Measurements from ENCODE around the gene CTXN1.

CTXN1 gene

DNA sequence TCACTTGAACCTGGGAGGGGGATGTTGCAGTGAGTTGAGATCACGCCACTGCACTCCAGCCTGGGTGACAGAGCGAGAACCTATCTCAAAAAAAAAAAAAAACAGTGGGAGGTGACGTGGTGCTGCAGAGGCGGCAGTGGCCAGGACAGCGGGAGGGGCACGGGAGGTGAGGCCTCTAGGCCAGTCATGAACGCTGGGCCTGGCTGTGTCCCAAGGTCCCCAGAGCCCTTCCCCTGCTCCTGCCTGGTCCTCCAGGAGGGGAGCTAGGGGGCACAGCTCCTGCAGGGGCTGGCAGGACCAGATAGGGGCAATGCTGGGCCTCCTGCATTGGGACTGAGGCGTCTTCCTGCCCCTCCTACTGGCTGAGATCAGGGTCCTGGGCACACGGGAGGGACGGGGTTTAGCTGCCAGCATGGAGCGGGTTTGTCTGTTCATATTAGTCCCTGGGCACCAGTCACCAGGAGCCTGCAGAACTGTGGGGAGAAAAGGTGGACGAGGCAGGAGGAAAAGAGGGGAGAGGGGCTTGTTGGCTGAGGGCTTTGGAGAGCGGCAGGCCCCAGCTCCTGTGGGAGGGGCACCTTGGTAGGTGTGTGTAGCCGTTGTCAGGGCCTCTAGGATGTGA is 17.7 kb downstream of the CTXN1 start:
- TF ChIP-seq GATA2 (IDR thresholded peaks at IDR 0.05; ENCODE audit: low read depth, low read length) (no peak), GATA3 (IDR thresholded peaks at IDR 0.05; ENCODE audit: low read depth, low read length) (no peak)

DNA sequence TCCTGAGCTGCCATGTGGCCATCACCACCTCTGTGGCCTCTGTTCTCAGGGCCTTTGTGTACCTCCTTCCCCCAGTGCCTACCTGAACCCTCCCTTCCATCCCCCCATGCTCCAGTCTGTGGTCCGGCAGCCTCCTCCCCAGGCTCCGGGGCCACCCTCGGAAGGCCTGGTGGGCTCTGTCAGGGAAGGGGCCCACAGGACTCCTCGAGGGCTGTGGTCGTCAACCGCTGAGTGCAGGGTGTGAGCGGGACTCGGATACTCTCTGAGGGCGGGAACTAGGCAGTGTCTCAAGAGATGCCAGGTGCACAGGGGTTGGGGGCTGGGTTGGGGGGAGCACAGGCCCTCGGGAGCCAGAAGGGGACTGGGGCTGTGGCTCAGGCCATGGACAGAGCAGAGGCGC is 18.4 kb downstream of the CTXN1 start:
- TF ChIP-seq GATA2 (IDR thresholded peaks at IDR 0.05; ENCODE audit: low read depth, low read length), result no peak
- TF ChIP-seq GATA3 (IDR thresholded peaks at IDR 0.05; ENCODE audit: low read depth, low read length), result no peak

DNA sequence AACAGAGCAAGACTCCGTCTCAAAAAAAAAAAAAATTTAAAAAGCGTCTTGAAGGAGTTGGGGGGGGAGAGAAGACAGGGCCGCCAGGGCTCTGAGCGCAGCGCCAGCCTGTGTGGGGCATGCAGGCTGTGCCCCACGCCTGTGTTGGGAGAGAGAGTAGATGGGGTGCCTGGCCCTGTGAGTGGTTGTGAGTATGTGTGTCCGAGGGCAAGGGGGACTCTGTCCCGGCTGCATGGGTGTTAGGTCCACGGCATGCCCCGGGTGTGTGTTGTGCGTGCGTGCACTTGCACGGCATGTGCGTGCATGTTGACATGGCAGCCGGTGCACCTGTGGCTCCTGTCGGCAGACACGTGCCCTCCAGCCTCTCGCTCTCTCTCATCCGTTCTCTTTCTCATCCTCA is 18.8 kb downstream of the CTXN1 start:
- no peak for TF ChIP-seq GATA3 (IDR thresholded peaks at IDR 0.05; ENCODE audit: low read depth, low read length)
- no peak for TF ChIP-seq GATA2 (IDR thresholded peaks at IDR 0.05; ENCODE audit: low read depth, low read length)

DNA sequence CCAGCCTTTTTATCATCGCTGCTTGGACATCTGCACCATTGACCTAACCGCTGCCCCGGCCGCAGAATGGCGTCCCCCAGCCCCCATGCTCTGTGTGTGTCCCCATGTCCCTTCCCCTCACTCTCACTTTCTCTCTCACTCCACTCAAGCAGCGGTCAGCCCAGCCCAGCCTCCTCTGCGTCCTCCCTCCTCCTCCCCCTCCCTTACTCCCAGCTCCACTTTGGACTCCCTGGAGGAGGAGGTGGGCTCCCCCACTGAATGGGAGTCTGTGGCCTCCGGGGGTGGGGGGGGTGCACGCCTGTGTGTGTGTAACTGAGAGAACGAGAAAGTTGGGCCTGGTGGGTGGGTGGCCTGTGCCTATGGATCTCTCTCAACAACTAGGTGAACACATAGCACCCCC is 20.1 kb downstream of the CTXN1 start:
- TF ChIP-seq GATA2 (IDR thresholded peaks at IDR 0.05; ENCODE audit: low read depth, low read length) (no peak), GATA3 (IDR thresholded peaks at IDR 0.05; ENCODE audit: low read depth, low read length) (no peak)

DNA sequence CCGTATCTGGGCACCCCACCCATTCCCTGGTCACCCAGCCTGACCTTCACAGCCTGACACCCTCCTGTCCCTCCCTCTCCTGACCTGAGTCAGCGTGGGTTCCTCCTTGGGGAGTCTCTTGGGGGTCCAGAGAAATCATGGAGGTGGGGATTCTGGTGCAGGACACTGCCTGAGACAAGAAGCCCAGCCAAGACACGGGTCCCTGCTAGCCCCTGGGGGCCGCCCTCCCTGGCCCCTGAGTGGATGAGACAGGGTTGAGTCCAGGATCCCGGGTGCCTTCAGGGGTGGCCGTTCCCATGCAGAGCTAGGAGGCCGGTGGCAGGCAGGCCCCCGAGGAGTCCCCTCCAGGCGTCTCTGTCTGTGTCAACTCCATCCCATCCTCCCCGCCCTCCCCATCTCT is 20.7 kb downstream of the CTXN1 start:
- TF ChIP-seq GATA3 (IDR thresholded peaks at IDR 0.05; ENCODE audit: low read depth, low read length), result no peak
- TF ChIP-seq GATA2 (IDR thresholded peaks at IDR 0.05; ENCODE audit: low read depth, low read length), result no peak

DNA sequence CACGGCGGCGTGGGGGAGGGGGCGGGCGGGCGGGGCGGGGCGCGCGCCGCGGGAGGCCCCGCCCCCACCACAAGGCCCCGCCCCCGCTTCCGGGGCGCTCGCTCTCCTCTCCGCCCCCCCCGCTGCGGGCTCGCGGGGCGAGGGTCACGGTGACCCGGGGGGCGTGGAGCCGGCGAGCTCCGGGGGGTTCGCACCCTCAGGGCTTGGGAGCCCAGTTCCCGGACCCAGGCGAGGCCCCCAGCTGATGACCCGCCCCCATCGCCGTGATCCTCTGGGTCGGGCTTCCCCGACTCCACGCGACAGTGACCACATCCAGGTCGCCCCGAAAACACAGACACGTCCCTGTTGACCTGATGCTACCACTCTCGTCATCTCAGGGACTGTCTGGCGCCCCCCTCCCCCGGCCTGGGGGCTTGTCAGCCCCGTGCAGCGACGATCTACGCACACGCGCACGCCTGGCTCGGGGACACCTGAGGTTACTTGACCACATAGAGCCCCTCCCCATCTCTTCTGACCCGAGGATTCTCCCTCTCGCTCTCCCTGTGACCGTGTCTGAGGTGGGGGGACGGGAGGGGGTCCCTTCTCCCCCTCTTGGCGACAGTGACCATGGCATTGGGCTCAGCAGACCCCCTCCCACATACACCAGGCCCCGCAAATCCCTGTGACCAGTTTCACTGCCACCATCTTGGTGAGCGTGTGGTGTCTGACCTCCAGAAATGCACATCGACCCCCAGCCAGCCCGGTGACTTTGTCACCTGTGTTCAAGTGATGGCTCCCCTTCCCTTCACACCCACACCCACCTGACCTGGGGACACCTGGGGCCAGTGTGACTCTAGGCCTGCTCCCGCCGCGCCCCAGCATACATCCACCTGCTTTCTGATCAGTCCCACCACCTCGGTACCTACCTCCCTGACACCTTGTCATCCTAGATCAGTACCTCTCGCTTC is 21.6 kb downstream of the CTXN1 start:
- TF ChIP-seq GATA3 (IDR thresholded peaks at IDR 0.05; ENCODE audit: low read depth, low read length) (no peak), GATA2 (IDR thresholded peaks at IDR 0.05; ENCODE audit: low read depth, low read length) (no peak)

DNA sequence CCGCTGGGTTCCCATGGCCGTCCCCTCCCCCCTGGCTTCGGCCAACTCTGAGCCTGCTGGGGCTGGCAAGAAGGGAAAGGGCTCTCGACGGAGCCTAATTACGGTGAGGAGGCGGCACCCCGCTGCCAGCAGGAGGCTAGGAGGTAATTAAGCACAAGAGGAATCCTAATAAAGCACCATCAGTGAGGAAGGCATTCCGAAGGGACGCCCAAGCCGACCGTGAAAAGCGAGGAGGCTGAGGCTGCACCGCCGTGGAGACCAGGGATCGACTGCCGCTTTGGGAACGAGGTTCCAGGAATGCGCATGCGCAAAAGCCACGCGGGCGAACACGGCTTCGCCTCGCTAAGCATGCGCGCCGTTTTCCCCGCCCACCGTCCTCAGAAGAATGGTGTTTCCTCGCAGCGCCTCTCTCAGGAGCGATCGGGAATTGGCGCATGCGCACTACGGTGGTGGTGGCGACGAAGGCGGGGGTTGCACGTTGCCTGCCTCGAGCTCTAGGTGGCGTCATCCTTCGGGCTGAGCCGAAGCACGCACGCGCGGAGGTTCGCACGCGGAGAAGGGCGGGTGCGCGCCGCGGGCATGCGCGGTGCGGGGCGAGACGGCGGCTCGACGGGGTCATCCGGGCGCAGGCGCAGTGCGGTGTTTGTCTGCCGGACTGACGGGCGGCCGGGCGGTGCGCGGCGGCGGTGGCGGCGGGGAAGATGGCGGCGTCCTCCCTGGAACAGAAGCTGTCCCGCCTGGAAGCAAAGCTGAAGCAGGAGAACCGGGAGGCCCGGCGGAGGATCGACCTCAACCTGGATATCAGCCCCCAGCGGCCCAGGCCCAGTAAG is 22.5 kb downstream of the CTXN1 start, which contains the start of gene MAP2K7:
TSS of gene MAP2K7 (plus strand) at position 634 of the 830 bp plus-strand sequence. CDS start at position 702, 68 bp downstream.
- no peak; the same call in 1 of the 2 replicates for TF ChIP-seq GATA2 (IDR thresholded peaks at IDR 0.05; ENCODE audit: low read depth, low read length)
- no peak for TF ChIP-seq GATA3 (IDR thresholded peaks at IDR 0.05; ENCODE audit: low read depth, low read length)

DNA sequence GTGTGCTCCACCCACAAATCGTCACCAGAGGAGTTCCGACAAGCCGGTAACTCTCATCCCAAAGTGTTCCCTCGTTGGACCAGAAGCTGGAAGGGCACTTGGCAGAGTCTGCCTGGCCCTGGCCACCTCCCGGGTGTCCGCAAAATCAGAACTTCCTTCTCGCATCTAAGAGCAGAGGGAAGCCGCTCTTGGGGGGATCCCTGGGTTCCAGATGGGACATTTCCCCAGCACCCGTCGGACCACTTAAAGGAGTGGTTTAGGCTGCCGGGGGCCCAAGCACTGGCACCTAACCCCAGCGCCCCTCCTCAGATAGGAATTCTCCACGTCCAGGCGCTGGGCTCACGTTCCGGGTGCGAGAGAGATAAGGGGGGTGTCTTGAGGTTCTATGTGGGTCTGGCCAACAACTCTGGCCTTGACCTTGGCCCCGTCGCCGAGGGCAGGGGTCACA is 23.1 kb downstream of the CTXN1 start:
- no peak for TF ChIP-seq GATA3 (IDR thresholded peaks at IDR 0.05; ENCODE audit: low read depth, low read length)
- no peak for TF ChIP-seq GATA2 (IDR thresholded peaks at IDR 0.05; ENCODE audit: low read depth, low read length)

DNA sequence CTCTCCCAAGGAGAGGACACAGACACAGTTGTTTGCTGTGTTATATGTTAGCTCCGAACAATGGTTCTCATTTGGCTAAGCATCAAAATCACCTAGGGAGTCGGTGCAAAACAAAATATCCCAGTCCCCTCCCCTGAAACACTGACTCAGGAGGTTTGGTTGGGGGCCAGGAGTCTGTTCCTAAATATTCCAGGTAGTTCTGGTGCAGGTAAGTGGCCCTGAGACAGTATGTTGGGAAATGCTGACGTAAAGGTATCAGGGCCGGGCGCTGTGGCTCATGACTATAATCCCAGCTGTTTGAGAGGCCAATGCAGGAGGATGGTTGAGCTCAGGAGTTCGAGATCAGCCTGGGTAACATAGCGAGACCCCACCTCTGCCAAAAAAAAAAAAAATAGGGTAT is 24.6 kb downstream of the CTXN1 start:
- TF ChIP-seq GATA2 (IDR thresholded peaks at IDR 0.05; ENCODE audit: low read depth, low read length) (no peak), GATA3 (IDR thresholded peaks at IDR 0.05; ENCODE audit: low read depth, low read length) (no peak)

DNA sequence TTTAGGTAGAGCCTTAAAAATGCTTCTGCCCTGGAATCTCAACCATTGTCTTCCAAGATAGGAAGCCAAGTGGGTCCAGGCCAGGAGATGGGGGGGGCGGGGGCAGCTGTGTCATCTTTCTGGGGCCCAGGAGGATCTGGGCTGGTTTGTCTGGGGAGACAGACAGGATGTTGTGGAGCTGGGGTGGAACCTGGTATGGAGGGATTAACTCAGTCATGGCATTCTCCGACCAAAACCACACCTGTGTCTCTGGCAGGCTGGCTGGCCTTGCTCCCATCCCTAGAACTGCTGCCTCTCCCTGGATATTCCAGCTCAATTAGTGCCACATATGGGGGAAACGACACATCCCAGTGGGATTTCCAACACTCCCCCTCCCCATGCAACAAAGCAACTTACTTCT is 25.0 kb downstream of the CTXN1 start:
- TF ChIP-seq GATA2 (IDR thresholded peaks at IDR 0.05; ENCODE audit: low read depth, low read length) (no peak), GATA3 (IDR thresholded peaks at IDR 0.05; ENCODE audit: low read depth, low read length) (no peak)

DNA sequence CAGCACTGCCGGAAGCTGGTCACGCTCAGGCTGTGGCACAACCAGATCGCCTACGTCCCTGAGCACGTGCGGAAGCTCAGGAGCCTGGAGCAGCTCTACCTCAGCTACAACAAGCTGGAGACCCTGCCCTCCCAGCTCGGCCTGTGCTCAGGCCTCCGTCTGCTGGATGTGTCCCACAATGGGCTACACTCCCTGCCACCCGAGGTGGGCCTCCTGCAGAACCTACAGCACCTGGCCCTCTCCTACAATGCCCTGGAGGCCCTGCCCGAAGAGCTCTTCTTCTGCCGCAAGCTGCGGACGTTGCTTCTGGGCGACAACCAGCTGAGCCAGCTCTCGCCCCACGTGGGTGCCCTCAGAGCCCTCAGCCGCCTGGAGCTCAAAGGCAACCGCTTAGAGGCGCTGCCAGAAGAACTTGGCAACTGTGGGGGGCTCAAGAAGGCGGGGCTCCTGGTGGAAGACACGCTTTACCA is 25.5 kb downstream of the CTXN1 start:
- TF ChIP-seq GATA3 (IDR thresholded peaks at IDR 0.05; ENCODE audit: low read depth, low read length), result no peak
- no peak for TF ChIP-seq GATA2 (IDR thresholded peaks at IDR 0.05; ENCODE audit: low read depth, low read length)

DNA sequence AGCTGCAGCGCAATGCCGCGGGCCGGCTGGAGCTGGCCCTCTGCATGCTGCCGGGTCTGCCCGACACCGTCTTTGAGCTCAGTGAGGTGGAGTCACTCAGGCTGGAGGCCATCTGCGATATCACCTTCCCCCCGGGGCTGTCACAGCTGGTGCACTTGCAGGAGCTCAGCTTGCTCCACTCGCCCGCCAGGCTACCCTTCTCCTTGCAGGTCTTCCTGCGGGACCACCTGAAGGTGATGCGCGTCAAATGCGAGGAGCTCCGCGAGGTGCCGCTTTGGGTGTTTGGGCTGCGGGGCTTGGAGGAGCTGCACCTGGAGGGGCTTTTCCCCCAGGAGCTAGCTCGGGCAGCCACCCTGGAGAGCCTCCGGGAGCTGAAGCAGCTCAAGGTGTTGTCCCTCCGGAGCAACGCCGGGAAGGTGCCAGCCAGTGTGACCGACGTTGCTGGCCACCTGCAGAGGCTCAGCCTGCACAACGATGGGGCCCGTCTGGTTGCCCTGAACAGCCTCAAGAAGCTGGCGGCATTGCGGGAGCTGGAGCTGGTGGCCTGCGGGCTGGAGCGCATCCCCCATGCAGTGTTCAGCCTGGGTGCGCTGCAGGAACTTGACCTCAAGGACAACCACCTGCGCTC is 26.1 kb downstream of the CTXN1 start:
- TF ChIP-seq GATA2 (IDR thresholded peaks at IDR 0.05; ENCODE audit: low read depth, low read length) (no peak), GATA3 (IDR thresholded peaks at IDR 0.05; ENCODE audit: low read depth, low read length) (no peak)

DNA sequence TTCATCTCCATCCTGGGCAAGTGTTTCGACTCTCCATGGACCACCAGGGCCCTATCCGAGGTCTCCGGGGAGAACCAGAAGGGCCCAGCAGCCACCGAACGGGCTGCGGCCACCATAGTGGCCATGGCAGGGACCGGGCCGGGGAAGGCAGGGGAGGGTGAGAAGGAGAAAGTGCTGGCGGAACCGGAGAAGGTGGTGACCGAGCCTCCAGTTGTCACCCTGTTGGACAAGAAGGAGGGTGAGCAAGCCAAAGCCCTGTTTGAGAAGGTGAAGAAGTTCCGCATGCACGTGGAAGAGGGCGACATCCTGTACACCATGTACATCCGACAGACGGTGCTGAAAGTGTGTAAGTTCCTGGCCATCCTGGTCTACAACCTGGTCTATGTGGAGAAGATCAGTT is 27.0 kb downstream of the CTXN1 start:
- TF ChIP-seq GATA3 (IDR thresholded peaks at IDR 0.05; ENCODE audit: low read depth, low read length) (no peak), GATA2 (IDR thresholded peaks at IDR 0.05; ENCODE audit: low read depth, low read length) (no peak)
